Measurements from ENCODE around the gene FGF4. TPM values are rescaled to one million over a fixed set of nuclear protein-coding genes. Genes with fewer than 3 reads are reported as not detected.

FGF4 gene, protein sequence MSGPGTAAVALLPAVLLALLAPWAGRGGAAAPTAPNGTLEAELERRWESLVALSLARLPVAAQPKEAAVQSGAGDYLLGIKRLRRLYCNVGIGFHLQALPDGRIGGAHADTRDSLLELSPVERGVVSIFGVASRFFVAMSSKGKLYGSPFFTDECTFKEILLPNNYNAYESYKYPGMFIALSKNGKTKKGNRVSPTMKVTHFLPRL
- total RNA-seq (2014; rRNA removed; shearing (Covaris generic); ENCODE audit: low replicate concordance): not detected in 2 replicates

DNA sequence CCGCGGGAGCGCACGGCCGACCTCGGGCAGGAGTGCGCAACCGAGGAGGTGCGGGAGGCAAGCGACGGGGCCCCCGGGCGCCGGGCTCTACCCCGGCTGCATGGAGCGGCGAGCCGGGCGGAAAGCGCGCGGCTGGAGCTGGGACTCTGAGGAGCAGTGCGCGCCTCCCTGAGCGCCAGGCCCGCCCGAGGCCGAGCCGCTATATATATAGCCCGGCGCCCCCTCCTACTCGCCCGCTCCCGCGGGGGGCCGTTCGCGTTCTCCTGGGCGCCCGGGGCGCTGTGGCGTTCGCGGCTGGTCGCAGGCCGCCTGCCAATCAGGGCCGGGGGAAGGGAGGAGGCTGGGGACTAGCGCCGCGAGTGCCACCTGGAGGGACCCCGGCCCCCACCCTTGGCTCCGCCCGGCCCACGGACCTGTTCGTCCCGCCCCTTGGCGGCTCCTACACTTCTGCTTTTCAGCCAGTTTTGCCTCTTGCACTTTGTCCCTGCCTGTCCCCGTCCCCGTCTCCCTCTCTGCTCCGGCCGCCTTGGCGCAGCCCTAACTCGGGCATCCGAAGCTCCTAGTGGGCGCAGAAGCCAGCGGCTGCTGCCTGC, at the start of gene FGF4:
FGF4 (minus strand) TSS at position 179 of the 593 bp plus-strand sequence. CDS start 257 bp downstream, outside the sequence.
- in situ Hi-C loops (cut with HindIII; ENCODE audit: low pct_unique_long_range_greater_than_20kb, low sequenced_read_pairs): no loop called here
- DNase-seq (ENCODE audit: low read depth): no peak

GRCh38 chr11:69823641-69824265, 48.6 kb upstream of the FGF4 start:
- in situ Hi-C loops (cut with HindIII; ENCODE audit: low pct_unique_long_range_greater_than_20kb, low sequenced_read_pairs): no loop called here
- no peak for DNase-seq (ENCODE audit: low read depth)

DNA sequence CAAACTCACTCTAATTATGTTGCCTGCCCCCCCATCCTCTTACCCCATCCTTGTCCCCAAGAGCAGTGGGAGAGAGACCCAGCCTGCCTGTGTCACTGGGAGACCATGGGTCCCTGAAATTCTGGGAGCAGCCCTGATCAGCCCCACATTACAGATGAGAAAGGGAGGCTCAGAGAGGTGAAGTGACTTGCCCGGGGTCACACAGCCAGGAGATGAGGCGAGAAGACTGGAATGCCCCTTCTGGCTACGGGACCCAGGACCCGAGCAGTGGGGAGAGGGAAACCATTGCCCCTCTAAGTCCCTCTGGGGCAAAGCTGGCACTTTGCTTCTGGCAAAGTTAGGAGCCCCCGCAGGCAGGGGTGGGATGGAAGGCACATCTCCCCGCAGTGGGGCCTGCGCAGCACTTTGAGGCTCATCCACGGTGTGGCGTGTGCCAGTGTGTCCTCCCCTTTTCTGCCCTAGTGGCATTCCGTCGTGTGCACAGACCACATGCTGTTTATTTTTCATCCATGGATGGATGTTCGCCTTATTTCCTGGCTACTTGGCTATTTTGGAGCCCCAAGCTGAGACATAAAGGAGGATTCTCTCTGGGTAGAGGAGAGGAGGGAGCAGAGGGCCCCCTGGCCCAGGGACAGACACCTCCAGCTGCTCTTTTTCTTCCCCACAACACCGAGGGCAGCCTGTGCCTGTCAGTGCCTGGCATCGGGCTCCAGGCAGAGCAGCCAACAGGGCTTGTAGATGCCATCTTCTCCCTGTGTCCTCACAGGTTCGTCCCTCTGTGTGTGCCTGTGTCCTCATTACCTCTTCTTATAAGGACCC, 47.7 kb upstream of the FGF4 start:
- DNase-seq (ENCODE audit: low read depth): no peak
- in situ Hi-C loops (cut with HindIII; ENCODE audit: low pct_unique_long_range_greater_than_20kb, low sequenced_read_pairs): no loop called here

GRCh38 chr11:69821511-69822040, 46.4 kb upstream of the FGF4 start:
- in situ Hi-C loops (cut with HindIII; ENCODE audit: low pct_unique_long_range_greater_than_20kb, low sequenced_read_pairs): no loop called here

GRCh38 chr11:69820441-69820840, 45.3 kb upstream of the FGF4 start:
- no peak for DNase-seq (ENCODE audit: low read depth)
- in situ Hi-C loops (cut with HindIII; ENCODE audit: low pct_unique_long_range_greater_than_20kb, low sequenced_read_pairs): no loop called here

More at GRCh38 chr11:69821511-69822040, 46.4 kb upstream of the FGF4 start:
- DNase-seq (ENCODE audit: low read depth): no peak

- DNase-seq (ENCODE audit: low read depth): no peak
- in situ Hi-C loops (cut with HindIII; ENCODE audit: low pct_unique_long_range_greater_than_20kb, low sequenced_read_pairs): no loop called here
Observed at GRCh38 chr11:69819541-69820070, 44.5 kb upstream of the FGF4 start.

- in situ Hi-C loops (cut with HindIII; ENCODE audit: low pct_unique_long_range_greater_than_20kb, low sequenced_read_pairs): no loop called here
- DNase-seq (ENCODE audit: low read depth): no peak
Observed at GRCh38 chr11:69818603-69819441, 43.7 kb upstream of the FGF4 start, which contains the start of gene FGF3. Gene FGF3 (minus strand): TSS chr11:69819416. CDS start chr11:69818933, 483 bp downstream.

DNA sequence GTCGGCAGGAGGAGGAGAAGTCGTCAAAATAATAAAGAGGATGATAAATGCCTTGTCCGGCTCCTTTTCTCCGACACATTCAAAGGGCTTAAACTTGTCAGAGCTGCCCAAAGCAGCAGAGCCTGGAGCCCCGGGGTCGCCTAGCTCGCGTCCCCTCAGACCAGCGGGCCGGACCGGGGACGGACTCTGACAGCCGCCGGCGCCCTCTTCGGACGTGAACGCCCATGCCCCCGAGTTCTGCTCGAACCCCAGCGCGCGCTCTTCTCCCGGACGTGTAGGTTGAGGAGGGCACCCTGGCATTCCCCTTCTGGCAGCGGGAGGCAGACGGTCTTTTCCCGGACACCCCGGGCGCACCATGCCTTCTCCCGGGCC, 43.1 kb upstream of the FGF4 start:
- in situ Hi-C loops (cut with HindIII; ENCODE audit: low pct_unique_long_range_greater_than_20kb, low sequenced_read_pairs): no loop called here
- DNase-seq (ENCODE audit: low read depth): no peak

DNA sequence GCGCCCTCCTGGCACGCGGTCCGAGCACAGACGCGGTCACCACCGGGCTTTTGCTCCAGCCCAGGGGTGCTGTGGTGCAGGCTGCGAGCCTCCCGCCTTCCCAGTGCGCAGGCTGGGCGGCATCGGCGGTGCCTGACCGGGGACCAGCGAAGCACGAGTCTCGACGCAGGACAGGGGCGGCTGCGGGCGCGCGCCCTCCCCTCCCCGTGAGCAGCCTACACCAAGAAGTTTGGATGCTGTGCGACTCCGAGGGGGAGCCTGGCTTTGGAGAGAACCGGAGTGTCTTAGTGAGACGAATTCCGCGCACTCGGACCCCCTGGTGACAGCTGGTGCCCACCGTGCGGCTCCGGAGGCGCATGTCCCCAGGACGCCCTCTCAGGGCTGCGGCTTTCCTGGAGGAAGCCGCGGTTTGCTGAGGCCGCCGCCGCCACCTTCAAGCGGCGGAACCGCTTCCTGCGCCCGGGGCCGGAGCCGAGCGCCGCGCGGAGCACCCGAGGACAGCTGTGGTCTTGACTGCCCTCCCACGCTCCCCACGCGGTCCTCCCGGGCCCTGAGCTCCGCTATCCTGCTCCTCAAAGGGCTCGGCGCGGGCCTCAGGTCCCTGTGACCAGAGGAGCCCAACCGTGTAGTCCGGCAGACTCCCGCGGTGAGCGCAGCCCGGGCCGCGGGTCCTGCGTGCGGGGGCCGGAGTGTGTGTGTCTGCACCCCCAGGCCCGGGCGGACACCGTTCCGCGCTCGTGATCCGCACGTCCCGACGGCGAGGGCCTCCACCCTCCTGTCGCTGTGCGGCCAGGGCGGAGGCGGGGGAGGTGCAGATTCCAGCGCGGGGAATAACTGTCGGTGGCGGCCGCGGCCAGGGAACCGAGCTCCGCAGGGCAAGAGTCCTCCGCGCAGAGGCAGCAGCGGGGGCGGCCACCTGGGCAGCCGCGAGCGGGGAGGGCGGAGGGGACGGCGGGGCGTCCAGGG, 42.4 kb upstream of the FGF4 start:
- in situ Hi-C loops (cut with HindIII; ENCODE audit: low pct_unique_long_range_greater_than_20kb, low sequenced_read_pairs): no loop called here

DNA sequence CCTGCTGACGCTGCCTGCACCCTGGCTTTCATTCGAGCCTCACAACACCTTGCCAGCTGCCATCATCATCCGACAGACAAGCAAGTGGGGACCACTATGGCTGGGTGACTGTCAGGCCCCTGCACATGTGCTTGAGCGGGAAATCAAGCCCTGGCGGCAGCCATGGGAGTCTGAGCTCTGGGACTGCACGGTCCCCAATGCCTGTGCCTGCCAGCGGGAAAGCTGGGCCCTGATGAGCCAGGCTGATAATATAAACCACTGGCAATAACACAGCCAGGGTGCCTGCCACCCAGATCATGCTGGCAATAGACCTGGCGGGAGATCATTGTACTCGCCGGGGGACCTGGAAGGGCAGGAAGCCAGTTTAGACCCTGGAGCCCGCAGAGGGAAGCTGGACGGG, 41.5 kb upstream of the FGF4 start:
- in situ Hi-C loops (cut with HindIII; ENCODE audit: low pct_unique_long_range_greater_than_20kb, low sequenced_read_pairs): no loop called here
- no peak for DNase-seq (ENCODE audit: low read depth)

More for the DNA sequence above, 42.4 kb upstream of the FGF4 start:
- DNase-seq (ENCODE audit: low read depth): no peak

GRCh38 chr11:69815973-69816372, 40.8 kb upstream of the FGF4 start:
- DNase-seq (ENCODE audit: low read depth): no peak
- in situ Hi-C loops (cut with HindIII; ENCODE audit: low pct_unique_long_range_greater_than_20kb, low sequenced_read_pairs): no loop called here

DNA sequence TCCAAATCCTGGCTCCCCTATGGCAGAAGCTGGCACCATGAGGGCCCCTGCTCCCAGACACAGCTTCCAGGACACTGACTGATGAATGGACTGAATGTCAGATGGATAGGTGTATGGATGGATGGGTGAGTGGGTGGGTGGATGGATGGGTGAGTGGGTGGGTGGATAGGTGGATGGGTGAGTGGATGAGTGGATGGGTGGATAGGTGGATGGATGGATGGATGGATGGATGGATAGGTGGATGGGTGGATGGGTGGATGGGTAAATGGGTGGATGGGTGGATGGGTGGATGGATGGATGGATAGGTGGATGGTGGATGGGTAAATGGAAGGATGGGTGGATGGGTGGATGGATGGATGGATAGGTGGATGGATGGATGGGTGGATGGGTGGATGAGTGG, 39.8 kb upstream of the FGF4 start:
- in situ Hi-C loops (cut with HindIII; ENCODE audit: low pct_unique_long_range_greater_than_20kb, low sequenced_read_pairs): no loop called here
- no peak for DNase-seq (ENCODE audit: low read depth)

DNA sequence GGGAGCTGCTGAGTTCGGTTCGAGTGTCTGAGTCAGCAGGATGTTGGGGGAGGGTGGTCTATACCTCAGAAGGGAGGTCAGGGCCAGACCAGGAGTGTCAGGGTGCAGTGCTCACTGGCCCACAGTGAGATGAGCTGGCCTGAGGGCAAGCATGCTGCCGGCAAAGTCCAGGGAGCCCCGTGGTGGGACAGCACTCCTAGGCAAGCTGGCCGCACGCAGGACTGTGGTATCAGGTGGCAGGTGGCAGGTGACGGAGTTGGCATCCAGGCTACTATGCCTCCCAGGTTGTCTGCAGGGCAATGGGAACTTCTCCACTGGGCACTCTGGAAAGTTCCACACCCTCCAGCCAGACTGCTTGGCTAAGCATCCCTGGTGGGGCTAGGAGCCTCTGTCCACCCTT, 39.3 kb upstream of the FGF4 start:
- in situ Hi-C loops (cut with HindIII; ENCODE audit: low pct_unique_long_range_greater_than_20kb, low sequenced_read_pairs): no loop called here
- no peak for DNase-seq (ENCODE audit: low read depth)

- in situ Hi-C loops (cut with HindIII; ENCODE audit: low pct_unique_long_range_greater_than_20kb, low sequenced_read_pairs): no loop called here
- DNase-seq (ENCODE audit: low read depth): no peak
Observed at GRCh38 chr11:69813839-69814238, 38.7 kb upstream of the FGF4 start.

GRCh38 chr11:69812946-69813345, 37.8 kb upstream of the FGF4 start:
- in situ Hi-C loops (cut with HindIII; ENCODE audit: low pct_unique_long_range_greater_than_20kb, low sequenced_read_pairs): no loop called here
- no peak for DNase-seq (ENCODE audit: low read depth)

- DNase-seq (ENCODE audit: low read depth): no peak
- in situ Hi-C loops (cut with HindIII; ENCODE audit: low pct_unique_long_range_greater_than_20kb, low sequenced_read_pairs): no loop called here
Observed at GRCh38 chr11:69812256-69812655, 37.1 kb upstream of the FGF4 start.

DNA sequence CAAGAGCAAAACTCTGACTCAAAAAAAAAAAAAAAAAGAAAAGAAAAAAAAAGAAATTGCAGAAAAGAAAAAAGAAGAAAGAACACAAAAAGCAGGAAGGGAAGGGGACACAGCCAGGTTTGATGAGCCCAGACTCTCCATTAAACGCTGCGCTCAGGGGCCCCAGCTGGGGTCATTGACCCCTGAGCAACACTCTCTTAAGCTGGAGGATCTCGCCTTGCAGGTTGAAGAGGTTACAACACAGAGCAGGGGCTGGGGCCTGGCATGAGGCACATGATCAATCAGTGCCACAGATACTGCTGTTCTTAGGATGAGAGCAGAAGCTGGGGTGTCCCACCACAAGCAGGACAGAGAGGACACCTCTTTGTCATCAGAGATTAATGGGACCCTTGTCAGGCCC, 36.3 kb upstream of the FGF4 start:
- no peak for DNase-seq (ENCODE audit: low read depth)
- in situ Hi-C loops (cut with HindIII; ENCODE audit: low pct_unique_long_range_greater_than_20kb, low sequenced_read_pairs): no loop called here

Data from Caki2 (cell line).